ENCODE data around the gene GNAL. TPM values are rescaled to one million over a fixed set of nuclear protein-coding genes. Genes with fewer than 3 reads are reported as not detected.

The GNAL gene
- total and polyA plus RNA-seq, 2 experiments from 2014 or later = 7.5 to 21.6 TPM

DNA sequence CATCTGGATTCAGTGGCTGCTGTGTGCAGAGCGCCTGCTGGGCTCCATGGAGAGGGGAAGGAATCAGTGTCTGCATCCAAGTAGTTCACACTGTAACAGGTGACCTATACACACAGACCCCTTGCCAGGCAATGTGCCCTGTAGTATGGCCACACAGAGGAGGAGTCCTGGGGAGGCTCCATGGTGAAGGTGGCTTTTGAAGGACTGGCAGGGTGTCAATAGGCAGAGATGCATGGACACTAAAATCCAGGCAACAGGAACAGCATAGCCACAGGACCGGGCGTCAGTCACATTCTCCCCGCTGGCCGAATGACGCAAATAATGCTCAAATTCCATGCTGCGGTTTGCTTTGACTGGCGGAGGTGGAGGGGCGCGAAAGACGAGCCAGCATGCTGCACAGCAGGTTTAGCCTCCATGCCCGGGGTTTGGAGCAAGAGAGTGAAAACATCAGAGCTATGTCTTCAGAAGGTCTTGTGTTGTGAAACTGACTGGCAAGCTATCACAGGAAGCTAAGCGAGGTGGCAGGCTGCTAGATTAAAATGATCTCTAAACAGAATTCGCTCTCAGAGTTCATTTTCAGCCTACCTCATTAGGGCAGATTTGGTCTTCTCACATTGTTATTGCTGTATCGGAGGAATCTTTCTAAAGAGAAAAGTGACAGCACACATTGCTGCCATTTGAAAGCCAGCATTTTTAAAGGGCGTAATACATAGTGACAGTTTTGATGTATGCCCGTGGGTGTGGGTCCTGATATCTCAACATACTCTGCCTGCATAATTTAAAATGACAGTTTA is 161.0 kb downstream of the GNAL start:
- H2AFZ ChIP-seq = no peak overlapping the region
- H3K27ac Mint-ChIP-seq = no peak overlapping the region; the same call in 1 of the 2 replicates
- H3F3A ChIP-seq (replicated peaks; ENCODE audit: low read depth) = no peaks in the 10 kb centered on the region; the same call in 1 of the 2 replicates
- DNase-seq (ENCODE audit: low spot score) (peak; percentile 54), ATAC-seq (peak; percentile 13)
- peaks cover 13% of the 10 kb centered on the region; the same call in 2 of the 3 replicates for H3K4me1 Mint-ChIP-seq
- H3K36me3 Mint-ChIP-seq (ENCODE audit: low read depth) = no peaks in the 10 kb centered on the region
- H3K9me2 ChIP-seq (ENCODE audit: insufficient read depth) = no peaks in the 10 kb centered on the region
- no peak for TF ChIP-seq ZNF331 (CRISPR knock-in tag; IDR thresholded peaks at IDR 0.05; ENCODE audit: low read depth)
- no peak for TF ChIP-seq EZH2 (IDR thresholded peaks at IDR 0.05; ENCODE audit: low read depth, unreplicated experiment)
- no peak for TF ChIP-seq ETS1 (IDR thresholded peaks at IDR 0.05)
- no peak for TF ChIP-seq EZH2phosphoT487 (IDR thresholded peaks at IDR 0.05; ENCODE audit: unreplicated experiment)
- TF ChIP-seq, protein P1, sequence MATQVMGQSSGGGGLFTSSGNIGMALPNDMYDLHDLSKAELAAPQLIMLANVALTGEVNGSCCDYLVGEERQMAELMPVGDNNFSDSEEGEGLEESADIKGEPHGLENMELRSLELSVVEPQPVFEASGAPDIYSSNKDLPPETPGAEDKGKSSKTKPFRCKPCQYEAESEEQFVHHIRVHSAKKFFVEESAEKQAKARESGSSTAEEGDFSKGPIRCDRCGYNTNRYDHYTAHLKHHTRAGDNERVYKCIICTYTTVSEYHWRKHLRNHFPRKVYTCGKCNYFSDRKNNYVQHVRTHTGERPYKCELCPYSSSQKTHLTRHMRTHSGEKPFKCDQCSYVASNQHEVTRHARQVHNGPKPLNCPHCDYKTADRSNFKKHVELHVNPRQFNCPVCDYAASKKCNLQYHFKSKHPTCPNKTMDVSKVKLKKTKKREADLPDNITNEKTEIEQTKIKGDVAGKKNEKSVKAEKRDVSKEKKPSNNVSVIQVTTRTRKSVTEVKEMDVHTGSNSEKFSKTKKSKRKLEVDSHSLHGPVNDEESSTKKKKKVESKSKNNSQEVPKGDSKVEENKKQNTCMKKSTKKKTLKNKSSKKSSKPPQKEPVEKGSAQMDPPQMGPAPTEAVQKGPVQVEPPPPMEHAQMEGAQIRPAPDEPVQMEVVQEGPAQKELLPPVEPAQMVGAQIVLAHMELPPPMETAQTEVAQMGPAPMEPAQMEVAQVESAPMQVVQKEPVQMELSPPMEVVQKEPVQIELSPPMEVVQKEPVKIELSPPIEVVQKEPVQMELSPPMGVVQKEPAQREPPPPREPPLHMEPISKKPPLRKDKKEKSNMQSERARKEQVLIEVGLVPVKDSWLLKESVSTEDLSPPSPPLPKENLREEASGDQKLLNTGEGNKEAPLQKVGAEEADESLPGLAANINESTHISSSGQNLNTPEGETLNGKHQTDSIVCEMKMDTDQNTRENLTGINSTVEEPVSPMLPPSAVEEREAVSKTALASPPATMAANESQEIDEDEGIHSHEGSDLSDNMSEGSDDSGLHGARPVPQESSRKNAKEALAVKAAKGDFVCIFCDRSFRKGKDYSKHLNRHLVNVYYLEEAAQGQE (IDR thresholded peaks at IDR 0.05; ENCODE audit: unreplicated experiment) = no peak
- TF ChIP-seq STAT1 (IDR thresholded peaks at IDR 0.05; ENCODE audit: unreplicated experiment) = no peak
- no peaks in the 10 kb centered on the region for H4K20me1 ChIP-seq (replicated peaks; ENCODE audit: insufficient read depth)
- H3K4me1 ChIP-seq (ENCODE audit: insufficient read depth) = no peaks in the 10 kb centered on the region; the same call in 1 of the 2 replicates
- H3K9me3 Mint-ChIP-seq = no peaks in the 10 kb centered on the region; the same call in 2 of the 3 replicates
- H3K4me3 Mint-ChIP-seq = peak overlapping the region; percentile 100
- no peaks in the 10 kb centered on the region for H3K27me3 ChIP-seq (ENCODE audit: insufficient read depth)
- H3K79me2 ChIP-seq (replicated peaks; ENCODE audit: insufficient read depth) = peaks cover 31% of the 10 kb centered on the region
- peak overlapping the region; percentile 100 for H3K4me3 ChIP-seq
- H3K36me3 ChIP-seq (ENCODE audit: insufficient read depth) = no peaks in the 10 kb centered on the region
- peaks cover 10% of the 10 kb centered on the region for H3K27me3 Mint-ChIP-seq (ENCODE audit: insufficient read depth, low read depth, poor library complexity)
- no peak overlapping the region for H3K27ac ChIP-seq (ENCODE audit: low read depth)
- H3K4me2 ChIP-seq = peak overlapping the region; percentile 88

- Mint-ChIP-seq H3K27me3 (ENCODE audit: insufficient read depth, low read depth, poor library complexity) (peaks cover 10% of the 10 kb centered on the region), H3K36me3 (ENCODE audit: low read depth) (no peaks in the 10 kb centered on the region), H3K27ac (peak overlapping the region; percentile 97), H3K4me3 (peak overlapping the region; percentile 100), H3K4me1 (peaks cover 13% of the 10 kb centered on the region; the same call in 2 of the 3 replicates), H3K9me3 (no peaks in the 10 kb centered on the region; the same call in 2 of the 3 replicates)
- Histone ChIP-seq H3K9me2 (ENCODE audit: insufficient read depth) (no peaks in the 10 kb centered on the region), H3K36me3 (ENCODE audit: insufficient read depth) (no peaks in the 10 kb centered on the region), H3K27me3 (ENCODE audit: insufficient read depth) (no peaks in the 10 kb centered on the region), H3K27ac (ENCODE audit: low read depth) (peak overlapping the region; percentile 24; the same call in 1 of the 2 replicates), H3K79me2 (replicated peaks; ENCODE audit: insufficient read depth) (peaks cover 31% of the 10 kb centered on the region), H2AFZ (no peak overlapping the region), H3K4me2 (peak overlapping the region; percentile 88), H3K4me1 (ENCODE audit: insufficient read depth) (no peaks in the 10 kb centered on the region; the same call in 1 of the 2 replicates), H3F3A (replicated peaks; ENCODE audit: low read depth) (no peaks in the 10 kb centered on the region; the same call in 1 of the 2 replicates), H3K4me3 (peak overlapping the region; percentile 100), H4K20me1 (replicated peaks; ENCODE audit: insufficient read depth) (no peaks in the 10 kb centered on the region)
- ATAC-seq (peak; percentile 16), DNase-seq (ENCODE audit: low spot score) (peak; percentile 48)
- TF ChIP-seq JUNB (IDR thresholded peaks at IDR 0.05; ENCODE audit: unreplicated experiment) (no peak), POLR2AphosphoS5 (IDR thresholded peaks at IDR 0.05; ENCODE audit: low read depth) (no peak)
- TF ChIP-seq, protein P2, sequence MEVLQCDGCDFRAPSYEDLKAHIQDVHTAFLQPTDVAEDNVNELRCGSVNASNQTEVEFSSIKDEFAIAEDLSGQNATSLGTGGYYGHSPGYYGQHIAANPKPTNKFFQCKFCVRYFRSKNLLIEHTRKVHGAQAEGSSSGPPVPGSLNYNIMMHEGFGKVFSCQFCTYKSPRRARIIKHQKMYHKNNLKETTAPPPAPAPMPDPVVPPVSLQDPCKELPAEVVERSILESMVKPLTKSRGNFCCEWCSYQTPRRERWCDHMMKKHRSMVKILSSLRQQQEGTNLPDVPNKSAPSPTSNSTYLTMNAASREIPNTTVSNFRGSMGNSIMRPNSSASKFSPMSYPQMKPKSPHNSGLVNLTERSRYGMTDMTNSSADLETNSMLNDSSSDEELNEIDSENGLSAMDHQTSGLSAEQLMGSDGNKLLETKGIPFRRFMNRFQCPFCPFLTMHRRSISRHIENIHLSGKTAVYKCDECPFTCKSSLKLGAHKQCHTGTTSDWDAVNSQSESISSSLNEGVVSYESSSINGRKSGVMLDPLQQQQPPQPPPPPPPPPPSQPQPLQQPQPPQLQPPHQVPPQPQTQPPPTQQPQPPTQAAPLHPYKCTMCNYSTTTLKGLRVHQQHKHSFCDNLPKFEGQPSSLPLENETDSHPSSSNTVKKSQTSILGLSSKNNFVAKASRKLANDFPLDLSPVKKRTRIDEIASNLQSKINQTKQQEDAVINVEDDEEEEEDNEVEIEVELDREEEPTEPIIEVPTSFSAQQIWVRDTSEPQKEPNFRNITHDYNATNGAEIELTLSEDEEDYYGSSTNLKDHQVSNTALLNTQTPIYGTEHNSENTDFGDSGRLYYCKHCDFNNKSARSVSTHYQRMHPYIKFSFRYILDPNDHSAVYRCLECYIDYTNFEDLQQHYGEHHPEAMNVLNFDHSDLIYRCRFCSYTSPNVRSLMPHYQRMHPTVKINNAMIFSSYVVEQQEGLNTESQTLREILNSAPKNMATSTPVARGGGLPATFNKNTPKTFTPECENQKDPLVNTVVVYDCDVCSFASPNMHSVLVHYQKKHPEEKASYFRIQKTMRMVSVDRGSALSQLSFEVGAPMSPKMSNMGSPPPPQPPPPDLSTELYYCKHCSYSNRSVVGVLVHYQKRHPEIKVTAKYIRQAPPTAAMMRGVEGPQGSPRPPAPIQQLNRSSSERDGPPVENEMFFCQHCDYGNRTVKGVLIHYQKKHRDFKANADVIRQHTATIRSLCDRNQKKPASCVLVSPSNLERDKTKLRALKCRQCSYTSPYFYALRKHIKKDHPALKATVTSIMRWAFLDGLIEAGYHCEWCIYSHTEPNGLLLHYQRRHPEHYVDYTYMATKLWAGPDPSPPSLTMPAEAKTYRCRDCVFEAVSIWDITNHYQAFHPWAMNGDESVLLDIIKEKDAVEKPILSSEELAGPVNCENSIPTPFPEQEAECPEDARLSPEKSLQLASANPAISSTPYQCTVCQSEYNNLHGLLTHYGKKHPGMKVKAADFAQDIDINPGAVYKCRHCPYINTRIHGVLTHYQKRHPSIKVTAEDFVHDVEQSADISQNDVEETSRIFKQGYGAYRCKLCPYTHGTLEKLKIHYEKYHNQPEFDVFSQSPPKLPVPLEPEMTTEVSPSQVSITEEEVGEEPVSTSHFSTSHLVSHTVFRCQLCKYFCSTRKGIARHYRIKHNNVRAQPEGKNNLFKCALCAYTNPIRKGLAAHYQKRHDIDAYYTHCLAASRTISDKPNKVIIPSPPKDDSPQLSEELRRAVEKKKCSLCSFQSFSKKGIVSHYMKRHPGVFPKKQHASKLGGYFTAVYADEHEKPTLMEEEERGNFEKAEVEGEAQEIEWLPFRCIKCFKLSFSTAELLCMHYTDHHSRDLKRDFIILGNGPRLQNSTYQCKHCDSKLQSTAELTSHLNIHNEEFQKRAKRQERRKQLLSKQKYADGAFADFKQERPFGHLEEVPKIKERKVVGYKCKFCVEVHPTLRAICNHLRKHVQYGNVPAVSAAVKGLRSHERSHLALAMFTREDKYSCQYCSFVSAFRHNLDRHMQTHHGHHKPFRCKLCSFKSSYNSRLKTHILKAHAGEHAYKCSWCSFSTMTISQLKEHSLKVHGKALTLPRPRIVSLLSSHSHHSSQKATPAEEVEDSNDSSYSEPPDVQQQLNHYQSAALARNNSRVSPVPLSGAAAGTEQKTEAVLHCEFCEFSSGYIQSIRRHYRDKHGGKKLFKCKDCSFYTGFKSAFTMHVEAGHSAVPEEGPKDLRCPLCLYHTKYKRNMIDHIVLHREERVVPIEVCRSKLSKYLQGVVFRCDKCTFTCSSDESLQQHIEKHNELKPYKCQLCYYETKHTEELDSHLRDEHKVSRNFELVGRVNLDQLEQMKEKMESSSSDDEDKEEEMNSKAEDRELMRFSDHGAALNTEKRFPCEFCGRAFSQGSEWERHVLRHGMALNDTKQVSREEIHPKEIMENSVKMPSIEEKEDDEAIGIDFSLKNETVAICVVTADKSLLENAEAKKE (CRISPR knock-in tag; IDR thresholded peaks at IDR 0.05) = no peak
These were observed 161.7 kb downstream of the GNAL start for GRCh38 chr18:11850821-11851145.

Data from GM23338 (cell line).